ENCODE results near the gene FGGY.
"Not testable (repeated sequence)": the region's sequence is repeated elsewhere in the genome, so short reads cannot be mapped to it uniquely, and the experiment has no call there.

Gene FGGY

DNA sequence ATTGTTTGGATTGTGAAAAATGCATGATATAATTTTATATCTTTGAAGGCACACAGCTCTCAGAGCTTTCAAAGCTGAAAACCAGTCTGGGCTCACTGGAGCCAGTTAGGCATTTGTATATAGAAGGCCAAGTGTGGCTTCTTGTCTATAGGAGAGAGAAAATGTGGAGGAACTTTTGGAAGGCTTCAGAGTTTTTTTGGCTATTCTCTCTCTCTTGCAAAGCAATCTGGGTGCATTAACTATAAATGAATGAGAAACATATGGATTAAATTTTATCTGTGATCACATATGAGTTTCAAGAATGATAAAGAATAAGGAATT is 301.2 kb downstream of the FGGY start:
- no peak for DNase-seq

DNA sequence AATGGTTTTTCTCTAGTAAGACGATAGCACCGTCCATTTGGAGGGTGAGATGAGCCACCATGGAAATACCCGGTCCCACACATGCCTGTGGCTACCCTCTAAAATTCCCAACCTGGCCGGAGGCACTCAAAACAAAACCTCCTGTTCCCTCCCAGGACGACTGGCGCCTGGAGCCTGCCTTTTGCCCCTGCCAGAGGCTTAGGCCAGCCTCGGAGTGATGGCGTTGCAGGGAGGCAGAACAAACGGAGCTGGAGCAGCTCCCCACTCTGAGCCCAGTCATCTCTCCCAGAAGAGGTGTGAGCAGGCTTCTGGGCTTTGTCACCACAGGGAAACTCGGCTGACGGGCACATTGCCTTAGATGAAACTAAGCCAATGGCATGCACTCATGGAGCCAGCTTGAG is 304.1 kb downstream of the FGGY start:
- no peak for DNase-seq

DNA sequence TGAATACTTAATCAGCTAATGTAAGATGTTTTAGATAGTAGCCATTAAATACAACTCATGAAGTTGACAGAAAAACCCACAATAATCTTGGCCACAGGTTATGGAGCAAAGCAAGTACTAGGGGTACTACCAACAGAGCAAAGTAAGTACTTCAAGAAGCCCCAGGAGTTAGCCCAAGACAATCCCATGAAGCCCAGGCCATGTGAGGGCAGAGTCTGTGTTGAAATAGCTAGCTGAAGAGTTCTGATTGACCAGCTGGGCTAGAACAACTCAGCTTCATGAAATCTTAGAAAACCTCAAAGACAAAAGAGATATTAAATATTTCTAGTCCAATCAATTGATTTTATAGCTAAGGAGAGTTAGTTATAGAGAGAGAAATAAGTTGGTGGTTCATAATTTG is 304.9 kb downstream of the FGGY start:
- no peak for DNase-seq

DNA sequence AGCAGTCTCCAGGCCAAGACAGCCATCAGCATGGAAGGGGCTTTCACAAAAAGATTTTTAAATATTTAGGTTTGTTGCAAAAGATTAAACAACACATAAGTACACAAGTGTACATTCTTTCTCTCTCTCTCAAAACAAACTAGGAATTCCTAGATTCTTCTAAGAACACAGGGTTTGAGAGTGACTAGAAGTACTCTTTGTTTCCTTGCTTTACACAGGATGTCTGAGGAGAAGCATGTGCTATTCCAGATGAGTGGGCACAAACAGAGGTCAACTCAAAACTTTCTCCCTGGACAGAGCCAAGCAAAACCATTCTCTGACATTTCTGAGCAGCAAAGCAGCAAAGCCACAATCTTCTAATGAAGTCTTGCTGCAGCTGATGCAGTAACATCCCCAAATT is 307.3 kb downstream of the FGGY start:
- no peak for DNase-seq

GRCh38 chr1:59605184-59605583 is 308.3 kb downstream of the FGGY start:
- DNase-seq = no peak

DNA sequence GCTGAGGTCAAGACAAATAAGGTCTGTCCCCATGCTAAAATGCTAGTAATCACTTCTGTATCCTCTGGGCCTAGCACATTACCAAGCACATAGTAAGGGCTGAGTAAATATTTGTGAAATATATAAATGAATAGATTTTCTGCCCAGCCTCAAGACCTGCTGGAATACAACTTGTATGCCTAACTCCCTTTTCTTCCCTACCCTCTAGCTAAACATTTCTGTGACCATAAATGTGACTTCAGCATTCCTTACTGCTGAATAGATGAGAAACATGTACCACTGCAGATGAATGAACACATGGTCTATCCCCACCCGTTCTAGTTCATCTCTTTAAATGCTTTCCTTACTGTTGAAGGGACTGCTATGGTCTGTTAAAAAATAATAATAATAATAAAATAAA is 308.9 kb downstream of the FGGY start:
- DNase-seq = no peak

GRCh38 chr1:59609245-59609644 is 312.4 kb downstream of the FGGY start:
- DNase-seq = no peak

GRCh38 chr1:59610499-59610898 is 313.6 kb downstream of the FGGY start:
- DNase-seq = not testable (repeated sequence)

DNA sequence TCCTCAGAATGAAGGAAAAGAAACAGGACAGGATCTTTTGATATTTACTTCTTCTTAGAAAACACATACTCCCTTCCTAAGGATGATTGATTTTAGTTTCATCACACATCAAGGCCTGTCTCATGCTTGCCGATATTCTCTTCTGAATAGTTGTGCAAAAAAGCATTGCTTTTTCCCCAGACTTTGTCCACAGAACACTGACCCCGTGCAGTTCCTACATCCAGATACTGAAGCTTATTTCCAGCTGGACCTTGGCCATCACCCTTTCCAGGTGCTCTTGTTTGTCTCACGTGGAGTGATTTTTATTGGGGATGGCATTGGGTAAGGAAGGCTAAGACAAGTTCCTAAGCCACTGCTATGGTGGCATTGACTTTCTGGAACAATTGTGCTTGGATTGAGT is 320.5 kb downstream of the FGGY start:
- DNase-seq = no peak

GRCh38 chr1:59619557-59619956 is 322.7 kb downstream of the FGGY start:
- no peak for DNase-seq

- DNase-seq = no peak
These were observed 328.5 kb downstream of the FGGY start for GRCh38 chr1:59625384-59625783.

DNA sequence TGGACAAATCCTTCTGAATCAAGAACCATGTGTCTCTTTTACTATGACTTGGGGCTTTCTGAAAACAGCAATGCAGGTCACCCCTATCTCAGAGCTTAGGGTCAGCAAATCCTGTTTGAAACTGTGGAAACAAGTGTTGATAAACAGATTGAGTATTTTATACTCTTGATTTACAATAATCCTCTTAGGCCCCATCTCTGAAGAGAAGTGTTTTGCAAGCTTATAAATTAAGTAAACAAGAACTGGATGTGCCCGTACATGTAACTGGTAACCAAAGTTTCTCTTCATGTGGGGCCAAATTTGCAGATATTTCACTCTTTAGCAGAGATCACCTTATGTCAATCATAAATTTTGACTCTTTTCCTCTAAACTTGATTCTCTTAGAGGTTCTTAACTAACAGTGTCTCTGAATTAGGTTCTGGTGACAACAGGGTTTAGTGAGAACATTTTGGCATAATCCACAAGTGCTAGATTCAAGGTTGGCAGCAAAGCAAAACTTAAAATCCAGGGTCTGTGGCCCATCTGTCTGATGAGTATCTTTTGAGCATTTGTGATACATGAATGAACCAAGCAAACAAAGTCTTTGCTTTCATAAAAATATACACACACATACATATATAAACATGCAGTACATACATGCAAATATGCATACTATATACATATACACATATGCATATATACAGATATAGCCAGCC is 334.8 kb downstream of the FGGY start:
- DNase-seq = no peak

- DNase-seq = no peak
These were observed 338.2 kb downstream of the FGGY start for GRCh38 chr1:59635097-59635496.

DNA sequence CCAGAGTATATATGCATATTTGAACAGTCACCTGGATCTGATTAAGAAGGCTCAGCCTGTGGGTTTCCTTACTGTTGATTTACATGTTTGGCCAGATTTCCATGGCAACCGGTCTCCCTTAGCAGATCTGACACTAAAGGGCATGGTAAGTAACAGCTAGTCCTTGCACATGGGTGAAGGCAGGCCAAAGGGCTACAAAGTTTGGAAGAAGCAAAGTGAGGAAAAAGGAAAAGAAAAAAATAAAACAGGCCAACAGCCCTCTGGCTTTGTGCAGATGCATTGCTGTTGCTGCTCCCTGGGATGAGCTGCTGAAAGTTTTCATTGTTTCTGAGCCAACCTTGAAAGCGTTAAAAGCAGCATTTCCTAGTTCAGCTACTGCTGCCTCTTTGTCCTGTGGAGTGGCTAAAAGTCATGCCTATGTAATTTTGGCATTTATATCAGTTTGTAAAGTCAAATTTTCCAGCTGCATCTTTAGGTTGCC is 341.4 kb downstream of the FGGY start:
- no peak for DNase-seq

DNA sequence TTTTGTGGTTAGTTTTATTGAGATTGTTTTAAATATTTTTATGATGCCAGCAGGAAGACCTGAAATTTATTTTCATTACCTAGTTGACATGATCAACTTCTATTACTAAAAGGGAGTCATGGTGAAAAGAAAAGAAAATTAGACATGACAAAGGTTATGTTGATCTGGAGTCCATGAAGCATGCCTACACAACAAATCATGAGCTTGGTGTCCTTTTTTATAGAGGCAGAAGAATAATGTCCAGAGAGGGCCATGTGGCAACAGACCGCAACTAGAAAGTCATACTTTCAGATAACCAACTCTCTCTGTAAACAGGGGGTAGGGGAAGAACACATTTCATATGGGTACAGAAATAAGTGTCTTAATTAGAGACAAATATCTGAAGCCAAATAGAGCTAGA is 342.4 kb downstream of the FGGY start:
- no peak for DNase-seq

- no peak for DNase-seq
These were observed 344.0 kb downstream of the FGGY start for GRCh38 chr1:59640851-59641250.

- no peak for DNase-seq
These were observed 344.9 kb downstream of the FGGY start for GRCh38 chr1:59641836-59642235.

DNA sequence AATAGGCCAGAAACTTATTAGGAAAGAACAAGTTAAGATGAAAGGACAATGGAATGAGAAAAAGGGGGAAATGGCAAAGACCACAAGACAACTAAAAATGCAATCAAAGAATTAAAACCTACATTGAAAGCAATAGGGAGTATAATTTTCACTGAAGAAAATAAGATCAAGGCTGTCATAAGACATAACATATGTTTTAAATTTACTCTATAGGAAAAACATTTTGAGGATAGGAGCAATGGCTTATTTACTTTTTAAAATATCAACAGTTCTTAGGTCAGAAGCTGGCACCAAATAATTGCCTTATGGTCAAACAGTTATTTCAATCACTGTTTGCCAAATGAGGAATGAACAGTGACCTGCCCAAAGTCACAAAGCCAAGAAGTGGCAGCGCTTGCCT is 346.6 kb downstream of the FGGY start:
- DNase-seq = no peak

GRCh38 chr1:59645893-59646292 is 349.0 kb downstream of the FGGY start:
- no peak for DNase-seq

GRCh38 chr1:59653142-59653958 is 356.5 kb downstream of the FGGY start:
- not testable (repeated sequence) for DNase-seq

- DNase-seq = no peak
These were observed 357.1 kb downstream of the FGGY start for GRCh38 chr1:59653968-59654367.

GRCh38 chr1:59657873-59658465 is 361.1 kb downstream of the FGGY start:
- DNase-seq = no peak

DNA sequence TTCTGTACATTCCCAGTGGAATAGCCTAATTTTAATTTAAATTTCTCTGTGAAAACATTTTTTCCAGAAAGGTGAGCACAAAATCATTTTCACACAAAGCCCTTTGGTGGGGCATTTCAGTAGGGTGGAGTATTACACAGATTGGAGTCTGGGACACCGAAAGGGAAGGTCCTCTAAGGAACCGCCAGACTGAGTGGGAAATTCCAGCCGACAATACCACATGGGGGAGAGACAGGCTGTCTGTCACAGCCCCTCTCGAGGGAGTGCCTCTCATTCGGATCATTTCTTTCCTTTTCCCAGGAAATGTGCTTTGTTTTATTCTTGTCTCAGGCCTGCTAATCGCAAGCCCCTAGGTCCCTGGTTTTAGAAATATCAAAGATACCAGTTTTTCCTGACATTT is 367.3 kb downstream of the FGGY start:
- DNase-seq = no peak

GRCh38 chr1:59666106-59666505 is 369.2 kb downstream of the FGGY start:
- DNase-seq = no peak

Data from effector CD8-positive, alpha-beta T cell (primary cell).